Measurements from ENCODE around the gene MME.

GRCh38 chr3:155070316-155070715 is 9.8 kb upstream of the MME start:
- TF ChIP-seq POLR2A (IDR thresholded peaks at IDR 0.05) (no peak), CTCF (IDR thresholded peaks at IDR 0.05) (no peak)

Data from uterus (tissue), 2 donors.